Hematopoietic multipotent progenitor cell treated with erythropoietin and hydrocortisone succinate and interleukin-3 and kit ligand, for 15 days (in vitro differentiated cells): ENCODE results near the gene METTL8.

Experiments used
- DNase-seq: peaks from one replicate; pipeline ENCODE4 v3.0.0-alpha.2; 2015; ENCODE audit warnings: low spot score

METTL8 gene

GRCh38 chr2:171433763-171434012 is at the start of gene METTL8:
Gene METTL8 (minus strand): TSS chr2:171433990. CDS start chr2:171392185, 41,805 bp downstream.
- DNase-seq = no peak

DNA sequence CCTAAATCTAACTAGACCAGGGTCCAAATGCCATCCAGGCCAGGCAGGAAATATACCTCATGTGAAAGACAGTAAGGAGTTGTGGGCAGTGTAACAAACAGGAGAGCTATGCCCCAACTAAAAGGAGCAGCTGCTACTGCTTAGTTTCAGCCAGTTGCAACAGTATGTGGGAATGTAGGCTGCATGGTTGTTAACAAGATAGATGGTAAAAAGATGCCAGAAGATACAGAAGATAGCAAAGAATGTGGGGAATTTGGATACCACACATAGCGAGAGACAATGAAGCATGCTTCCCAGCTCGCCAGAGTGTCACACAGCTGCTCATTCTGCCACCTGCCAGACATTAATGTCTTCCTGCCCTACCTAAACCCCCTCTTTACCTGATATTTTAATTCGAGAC is 49.1 kb upstream of the METTL8 start:
- no peak for DNase-seq

- DNase-seq = no peak
Measured at GRCh38 chr2:171482308-171482707, 48.5 kb upstream of the METTL8 start.

GRCh38 chr2:171480908-171481307 is 47.1 kb upstream of the METTL8 start:
- DNase-seq = no peak

GRCh38 chr2:171479154-171479814 is 45.5 kb upstream of the METTL8 start:
- DNase-seq = no peak

- DNase-seq = no peak
Measured at GRCh38 chr2:171478345-171478744, 44.6 kb upstream of the METTL8 start.

DNA sequence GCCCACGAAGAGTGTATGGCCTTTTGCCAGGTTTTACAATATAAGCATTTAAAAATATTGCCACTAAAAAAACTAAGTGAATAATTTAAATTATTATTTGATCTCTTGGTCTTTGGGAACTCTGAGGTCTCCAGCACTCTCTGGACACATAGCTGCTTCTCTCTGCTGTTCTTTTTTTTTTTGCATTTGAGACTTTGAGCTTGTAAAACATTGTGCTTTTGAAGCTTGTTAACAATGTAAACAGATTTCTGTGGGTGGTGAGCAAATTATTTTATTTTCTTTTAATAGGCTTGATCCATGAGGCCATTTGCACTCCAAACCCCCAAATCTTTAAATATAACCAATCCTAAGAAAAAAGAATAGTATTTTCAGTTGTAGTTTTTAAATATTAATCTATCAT is 42.2 kb upstream of the METTL8 start:
- DNase-seq = no peak

GRCh38 chr2:171470129-171470528 is 36.3 kb upstream of the METTL8 start:
- no peak for DNase-seq

DNA sequence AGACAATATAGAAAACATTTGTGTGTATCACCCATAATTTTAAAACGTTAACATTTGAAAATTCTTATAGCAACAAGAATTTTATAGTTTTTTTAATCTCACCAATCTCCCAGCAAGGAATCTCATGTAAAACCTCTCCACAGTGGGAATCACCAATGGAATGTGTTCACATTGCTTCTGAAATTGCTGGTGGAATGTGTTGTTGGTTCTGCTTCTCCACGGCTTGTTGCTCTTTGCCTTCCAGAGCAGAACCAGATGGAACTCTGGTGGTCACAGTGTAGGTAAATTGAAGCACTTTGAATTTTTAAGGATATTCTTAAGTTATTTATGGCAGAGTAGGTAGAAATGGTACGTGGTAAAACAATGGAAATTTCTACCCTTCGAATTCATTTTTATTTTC is 35.4 kb upstream of the METTL8 start:
- DNase-seq = no peak

GRCh38 chr2:171460537-171460936 is 26.7 kb upstream of the METTL8 start:
- no peak for DNase-seq

DNA sequence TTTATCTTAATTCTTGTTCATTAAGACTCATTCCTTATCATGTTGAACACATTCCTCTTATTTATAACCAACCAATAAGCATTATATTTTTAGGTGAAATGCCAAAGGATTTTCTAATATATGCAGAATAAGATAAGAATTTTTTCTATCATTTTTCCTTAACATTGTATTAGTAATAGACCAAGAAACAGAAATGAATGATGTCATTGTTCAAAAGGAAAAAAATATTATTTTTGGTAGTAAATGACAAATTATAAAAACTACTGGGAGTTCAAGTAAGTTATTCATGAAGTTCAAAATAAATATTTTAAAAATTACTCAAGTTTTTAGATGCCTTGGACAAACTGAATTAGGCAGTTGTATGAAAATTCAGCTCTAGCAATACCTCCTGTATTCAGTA is 25.7 kb upstream of the METTL8 start:
- DNase-seq = no peak

DNA sequence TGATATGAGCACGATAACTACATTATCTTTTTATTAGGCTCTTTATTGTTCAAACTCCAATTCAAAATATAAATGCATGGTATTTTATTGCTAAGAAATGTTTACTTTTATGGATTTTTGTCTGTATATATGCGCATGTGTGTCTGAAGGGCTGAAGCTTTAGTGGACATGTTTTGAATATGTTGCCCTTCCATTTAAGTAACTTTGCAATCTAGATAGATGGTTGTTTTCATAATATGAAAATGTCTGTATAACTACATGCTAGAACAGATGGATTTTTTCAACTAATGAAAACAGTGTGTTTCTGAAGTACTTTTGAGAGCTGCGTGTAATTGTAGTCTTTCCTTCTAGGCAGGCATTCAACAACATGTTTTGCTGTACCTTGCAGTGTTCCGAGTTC is 19.0 kb upstream of the METTL8 start:
- DNase-seq = no peak

DNA sequence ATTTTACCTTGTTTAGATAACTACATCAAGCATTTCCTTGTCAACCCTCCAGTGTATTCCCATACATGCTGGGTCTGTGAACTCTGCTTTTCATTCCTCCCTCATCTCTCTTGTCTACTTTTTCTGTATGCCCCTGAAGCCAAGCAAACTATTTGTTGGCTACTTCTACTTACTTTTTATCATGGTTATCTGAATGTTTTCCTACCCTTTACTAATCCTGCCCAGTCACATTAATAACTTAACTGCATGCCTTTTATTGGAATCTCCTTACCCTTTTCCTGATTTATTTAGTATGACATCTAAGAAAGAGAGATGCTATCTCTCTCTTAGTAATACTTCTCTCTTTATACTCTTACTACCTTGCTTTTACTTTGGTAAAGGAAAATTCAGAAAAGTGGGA is 17.3 kb upstream of the METTL8 start:
- no peak for DNase-seq

DNA sequence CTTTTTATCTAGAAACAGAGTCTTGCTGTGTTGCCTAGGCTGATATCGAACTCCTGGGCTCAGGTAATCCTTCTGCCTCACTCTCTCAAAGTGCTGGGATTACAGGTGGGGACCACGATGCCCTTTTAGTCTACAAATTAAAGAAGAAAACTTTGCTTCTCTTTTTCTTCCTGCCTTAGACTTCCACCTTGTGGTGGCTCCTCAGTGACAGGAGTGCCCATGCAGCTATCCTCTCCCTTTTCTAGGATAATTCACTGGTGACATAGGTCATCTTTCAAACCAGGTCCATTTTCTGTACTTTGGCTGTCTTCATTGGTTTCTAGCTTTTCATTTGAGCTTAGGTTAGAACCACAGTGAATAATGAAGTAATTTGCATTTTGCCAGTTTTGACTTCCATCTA is 13.9 kb upstream of the METTL8 start:
- DNase-seq = no peak

GRCh38 chr2:171441470-171441869 is 7.7 kb upstream of the METTL8 start:
- DNase-seq = no peak

- DNase-seq = no peak
Measured at GRCh38 chr2:171436307-171436706, 2.5 kb upstream of the METTL8 start.

DNA sequence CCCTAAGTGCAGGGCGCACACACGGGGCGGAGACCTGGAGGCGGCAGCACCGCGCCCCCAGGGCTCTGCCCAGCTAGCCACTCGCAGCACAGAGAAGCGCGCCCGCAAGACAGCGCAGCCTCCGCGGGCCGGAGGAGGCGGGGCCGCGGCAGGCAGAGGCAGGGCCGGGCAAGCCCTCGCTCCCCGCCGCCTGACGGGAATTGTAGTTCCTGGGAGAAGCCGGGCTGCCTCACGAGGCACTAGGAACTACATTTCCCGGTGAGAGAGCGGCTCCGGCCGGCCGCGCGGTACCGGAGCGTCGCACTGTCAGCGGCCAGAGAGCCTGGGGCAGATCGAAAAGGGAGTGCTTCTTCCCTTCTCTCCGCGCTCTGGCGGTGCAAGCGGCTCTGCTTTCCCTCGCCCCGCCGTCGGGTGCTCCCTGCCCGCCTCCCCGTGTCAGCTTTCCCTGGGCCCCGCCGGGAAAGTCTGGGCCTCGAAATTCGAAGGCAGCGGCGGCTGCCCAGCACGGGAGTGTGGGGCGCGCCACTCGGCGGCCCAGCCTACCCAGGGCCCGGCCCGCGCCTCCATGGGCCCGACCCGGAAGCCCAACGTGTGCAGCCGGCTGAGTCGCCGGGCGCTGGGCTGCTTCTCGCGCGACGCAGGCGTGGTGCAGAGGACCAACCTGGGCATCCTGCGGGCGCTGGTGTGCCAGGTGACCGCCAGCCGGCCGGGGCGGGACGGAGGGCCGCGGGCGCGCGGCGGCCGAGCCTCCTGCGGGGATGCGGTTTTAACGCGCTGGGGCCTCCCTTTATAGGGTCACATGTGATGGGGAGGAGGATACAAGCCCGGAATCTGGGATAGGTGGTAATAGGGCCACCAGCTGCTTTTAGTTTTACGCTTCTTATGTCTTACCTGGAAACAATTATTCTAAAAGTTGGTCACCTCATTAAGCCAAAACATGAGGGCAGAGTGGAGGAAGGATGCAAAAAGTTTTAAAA is 511 bp upstream of the METTL8 start, which contains the start of gene DCAF17:
Gene DCAF17 (plus strand): TSS at position 214 of the 977 bp plus-strand sequence. CDS start 352 bp downstream, at position 566.
- DNase-seq = peak; percentile 93

DNA sequence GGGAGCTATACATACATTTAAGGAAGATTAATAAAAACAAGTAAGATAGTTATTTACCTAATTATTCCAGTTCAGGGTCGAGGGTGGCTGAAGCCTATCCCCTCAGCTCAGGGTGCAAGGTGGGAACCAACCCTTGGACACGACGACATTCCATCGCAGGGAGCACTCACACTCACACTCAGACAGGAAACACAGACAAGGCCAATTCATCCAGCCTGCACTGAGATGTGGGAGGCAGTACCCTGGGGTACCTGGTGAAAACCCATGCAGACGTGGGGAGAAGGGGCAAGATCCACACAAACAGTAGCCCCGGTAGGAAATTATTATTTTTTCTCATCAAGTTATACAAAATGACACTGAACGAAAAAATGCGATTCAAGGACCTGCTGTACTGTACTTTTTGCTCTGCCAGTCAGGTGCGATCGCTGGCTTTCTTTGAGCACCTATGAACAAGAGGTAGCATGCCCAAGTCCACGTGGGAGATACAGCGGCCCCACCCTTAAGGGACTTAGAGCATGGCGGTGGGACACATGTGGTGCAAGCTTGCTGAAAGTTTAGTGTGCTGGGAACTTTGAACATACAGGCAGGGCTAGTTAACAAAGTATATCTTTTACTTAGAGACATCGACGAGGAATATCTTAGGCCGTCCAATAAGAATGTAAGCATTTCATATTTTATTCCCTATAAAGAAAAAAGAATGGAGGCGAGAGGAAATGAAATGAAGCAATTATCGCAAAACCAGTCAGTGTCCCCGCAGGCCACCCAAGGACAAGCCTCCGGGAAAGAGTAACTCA is 624 bp downstream of the METTL8 start:
- DNase-seq = peak; percentile 42

DNA sequence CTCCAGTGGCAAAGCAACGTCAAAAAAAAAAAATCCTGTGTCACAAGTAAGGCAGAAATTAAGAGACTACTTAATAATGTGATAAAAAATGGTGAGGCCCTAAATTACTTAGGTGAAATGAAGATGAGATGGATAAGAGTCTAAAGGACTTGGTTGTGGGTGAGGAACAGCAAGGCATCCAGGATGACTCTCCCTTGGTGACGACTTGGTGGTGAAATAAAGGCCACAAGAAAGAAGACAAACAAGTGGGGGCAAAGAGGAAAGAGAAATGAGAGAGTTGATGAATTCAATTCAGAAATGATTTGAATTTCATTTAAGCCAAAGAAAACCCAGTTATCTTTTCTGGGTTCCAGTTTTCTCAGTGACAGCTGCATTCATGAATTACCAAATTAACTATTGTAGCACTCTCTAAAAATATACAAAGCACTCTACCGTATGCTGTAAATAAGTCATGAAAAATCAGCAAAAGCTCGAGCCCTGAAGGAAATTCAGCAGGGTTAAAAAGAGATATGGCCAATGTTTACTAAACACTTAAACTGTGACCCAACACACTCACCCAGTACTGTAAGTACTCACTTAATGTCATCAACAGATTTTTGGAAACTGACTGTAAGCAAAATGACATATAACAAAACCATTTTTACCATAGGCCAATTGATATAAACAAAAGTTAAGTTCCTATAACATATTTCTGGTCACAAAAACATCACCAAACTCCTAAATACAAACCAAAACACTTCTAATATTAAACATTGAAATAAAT is 1.4 kb downstream of the METTL8 start:
- no peak for DNase-seq

GRCh38 chr2:171431677-171432167 is 2.1 kb downstream of the METTL8 start:
- no peak for DNase-seq

- DNase-seq = no peak
Measured at GRCh38 chr2:171430516-171431410, 3.0 kb downstream of the METTL8 start.
